Fibroblast of skin of abdomen (primary cell): ENCODE results near the gene WNT8A.

Experiments used
- DNase-seq: peaks from one replicate; pipeline ENCODE4 v3.0.0-alpha.2; 2013

WNT8A gene

DNA sequence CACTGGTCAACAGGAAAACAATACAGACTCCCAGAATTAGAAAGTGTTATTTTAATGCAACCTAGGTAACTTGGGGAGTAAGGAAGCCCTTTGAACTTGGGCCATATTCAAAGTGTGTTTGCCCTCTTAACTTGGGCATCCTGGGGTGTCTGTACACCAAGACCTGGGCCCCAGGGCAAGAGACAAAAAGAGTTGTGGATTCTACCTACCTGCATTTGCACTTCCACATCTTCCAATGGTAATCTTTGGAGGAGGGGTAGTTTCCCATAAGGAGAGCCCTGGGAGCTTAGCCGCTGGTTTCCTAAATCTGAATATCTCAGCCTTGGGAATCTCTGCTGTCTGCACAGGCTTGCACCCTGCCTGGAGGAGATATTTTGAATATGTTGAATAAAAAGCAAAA lies 8.5 kb downstream of the WNT8A start:
- DNase-seq, result no peak

GRCh38 chr5:138093036-138093435 lies 9.2 kb downstream of the WNT8A start:
- no peak for DNase-seq

- DNase-seq, result no peak
Observed at GRCh38 chr5:138095100-138095907, 11.5 kb downstream of the WNT8A start.

GRCh38 chr5:138096363-138096762 lies 12.5 kb downstream of the WNT8A start:
- no peak for DNase-seq

- DNase-seq, result no peak
Observed at GRCh38 chr5:138096997-138097828, 13.4 kb downstream of the WNT8A start.

- DNase-seq, result no peak
Observed at GRCh38 chr5:138102454-138103318, 18.9 kb downstream of the WNT8A start.

- DNase-seq, result no peak
Observed at GRCh38 chr5:138103319-138103637, 19.4 kb downstream of the WNT8A start.

DNA sequence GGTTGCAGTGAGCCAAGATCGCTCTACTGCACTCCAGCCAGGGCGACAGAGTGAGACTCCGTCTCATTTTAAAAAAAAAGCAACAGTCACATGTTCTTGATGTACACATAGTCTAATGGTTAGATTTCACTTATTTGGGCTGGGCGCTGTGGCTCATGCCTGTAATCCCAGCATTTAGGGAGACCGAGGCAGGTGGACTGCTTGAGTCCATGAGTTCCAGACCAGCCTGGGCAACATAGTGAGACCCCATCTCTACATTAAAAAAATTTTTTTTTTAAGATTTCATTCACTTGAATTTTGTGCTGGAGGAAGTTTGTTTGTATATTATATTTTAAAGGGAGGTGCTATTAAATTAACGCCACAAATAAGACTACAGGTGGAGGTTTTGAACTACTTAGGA lies 21.9 kb downstream of the WNT8A start:
- DNase-seq, result no peak

- no peak for DNase-seq
Observed at GRCh38 chr5:138107213-138107612, 23.4 kb downstream of the WNT8A start.

GRCh38 chr5:138109463-138110265 lies 25.8 kb downstream of the WNT8A start:
- DNase-seq, result no peak

- no peak for DNase-seq
Observed at GRCh38 chr5:138110266-138110963, 26.6 kb downstream of the WNT8A start.

DNA sequence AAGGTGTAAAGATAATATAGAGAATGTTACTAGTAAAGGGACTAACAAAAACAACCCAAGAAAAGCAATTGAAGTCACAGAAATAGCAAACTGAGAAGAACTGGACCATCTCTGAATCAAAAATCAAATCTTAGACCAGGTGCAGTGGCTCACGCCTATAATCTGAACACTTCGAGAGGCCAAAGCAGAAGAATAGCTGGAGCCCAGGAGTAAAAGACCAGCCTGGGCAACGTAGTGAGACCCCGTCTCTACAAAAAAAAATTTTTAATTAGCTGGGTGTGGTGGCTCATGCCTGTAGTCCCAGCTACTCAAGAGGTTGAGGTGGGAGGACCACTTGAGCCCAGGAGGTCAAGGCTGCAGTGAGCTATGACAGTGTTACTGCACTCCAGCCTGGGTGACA lies 27.3 kb downstream of the WNT8A start:
- no peak for DNase-seq

DNA sequence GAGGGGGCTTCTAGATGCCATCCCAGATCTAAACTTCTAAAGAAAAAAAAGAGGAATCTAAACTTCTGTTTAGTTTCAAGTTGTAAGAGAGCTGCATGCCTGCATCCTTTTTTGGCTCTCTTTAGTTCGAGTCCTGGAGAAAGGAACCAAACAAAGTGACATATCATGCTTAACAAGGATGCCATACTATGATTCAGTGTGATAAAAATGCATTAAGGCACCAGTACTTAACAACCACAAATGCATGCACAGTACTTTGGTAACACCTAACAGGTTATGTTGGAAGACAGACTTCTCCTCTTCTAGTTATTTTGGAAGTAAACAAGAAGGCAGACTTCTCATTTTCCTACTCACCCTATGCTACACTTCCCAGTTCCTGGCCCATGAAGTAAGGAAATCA lies 28.1 kb downstream of the WNT8A start:
- peak; percentile 15 for DNase-seq

DNA sequence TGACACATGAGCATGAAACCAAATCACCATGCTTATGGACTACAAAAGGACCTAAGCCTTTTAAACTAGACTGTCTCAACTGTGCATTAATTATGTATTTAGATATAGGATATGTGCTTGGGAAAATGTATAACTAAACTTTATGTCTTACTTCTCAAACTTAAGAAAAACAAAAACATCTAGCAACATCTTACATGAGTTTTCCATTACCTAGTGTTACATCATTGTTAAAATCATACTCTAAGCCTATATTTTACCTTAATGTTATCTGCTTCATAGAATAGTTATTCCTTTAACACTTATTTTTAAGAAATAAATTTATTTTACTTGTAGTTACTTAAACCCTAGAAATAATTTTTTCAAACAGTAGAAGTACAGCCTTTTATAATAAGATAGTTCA lies 31.4 kb downstream of the WNT8A start:
- no peak for DNase-seq

GRCh38 chr5:138128334-138128733 lies 44.5 kb downstream of the WNT8A start:
- no peak for DNase-seq

DNA sequence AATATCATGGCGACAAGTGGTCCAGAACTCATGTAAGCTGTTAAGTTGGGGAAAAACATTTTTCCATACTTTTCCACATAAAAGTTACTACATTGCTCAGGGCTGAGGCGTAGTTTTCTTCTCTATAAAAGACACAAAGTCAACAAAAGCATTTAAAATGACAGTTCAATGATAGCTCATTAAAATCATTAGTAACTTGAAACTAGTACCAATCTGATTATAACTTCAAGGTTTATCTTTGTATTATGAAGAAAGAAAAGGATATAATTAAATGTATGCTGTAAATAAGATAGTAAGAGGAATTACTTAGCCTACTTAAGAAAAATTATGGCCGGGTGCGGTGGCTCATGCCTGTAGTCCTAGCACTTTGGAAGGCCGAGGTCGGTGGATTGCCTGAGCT lies 45.5 kb downstream of the WNT8A start:
- DNase-seq, result no peak

- DNase-seq, result no peak
Observed at GRCh38 chr5:138132543-138132942, 48.7 kb downstream of the WNT8A start.

DNA sequence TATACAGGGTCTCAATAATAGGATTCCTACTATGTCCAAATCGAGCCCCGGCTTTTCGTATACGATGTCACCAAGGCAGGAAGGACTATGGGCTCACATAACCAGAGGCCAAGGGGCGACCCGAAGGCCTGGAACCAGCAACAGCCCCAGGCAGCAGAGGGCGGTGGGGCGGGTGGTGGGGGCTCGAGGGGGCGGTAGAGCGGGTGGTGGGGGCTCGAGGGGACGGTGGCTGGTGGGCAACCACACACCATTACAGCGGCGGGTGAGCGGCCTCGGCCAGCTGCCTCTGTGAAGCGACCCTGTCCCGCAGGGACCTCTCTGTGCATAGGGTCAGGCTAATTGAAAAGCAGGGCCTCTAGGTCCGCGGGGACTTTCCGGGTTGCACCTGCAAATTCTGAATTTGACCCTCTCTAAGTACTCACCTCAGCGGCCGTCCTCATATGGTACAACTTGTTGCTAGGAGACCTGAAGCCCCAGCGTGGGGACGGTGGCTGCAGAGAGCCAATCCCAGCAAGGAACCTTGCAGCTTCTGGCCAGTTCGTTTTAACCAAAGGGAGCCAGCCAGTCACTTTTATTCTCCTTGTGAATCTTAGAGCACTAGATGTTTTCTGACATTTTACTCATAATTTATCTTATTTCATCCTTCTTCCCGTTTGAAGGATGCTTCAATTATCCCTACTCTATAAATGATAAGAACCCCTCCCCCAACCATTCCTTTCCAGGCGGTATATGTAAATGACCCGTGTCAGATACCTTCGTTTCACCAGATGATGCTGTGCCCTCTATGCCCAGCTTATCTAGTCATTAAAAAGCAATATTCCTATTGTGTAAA lies 55.3 kb downstream of the WNT8A start, which contains the start of gene NME5:
TSS of gene NME5 (minus strand) at position 480 of the 832 bp plus-strand sequence. CDS start 648 bp downstream, outside the sequence.
- peak; percentile 53 for DNase-seq

GRCh38 chr5:138139781-138140090 lies 55.9 kb downstream of the WNT8A start:
- DNase-seq, result no peak

GRCh38 chr5:138140268-138140667 lies 56.4 kb downstream of the WNT8A start:
- no peak for DNase-seq
